Measurements from ENCODE around the gene RERE. TPM values are rescaled to one million over a fixed set of nuclear protein-coding genes. Genes with fewer than 3 reads are reported as not detected.
A peak's percentile ranks its signal among the peaks of the same experiment; 100 is the strongest.

Gene RERE
- total and polyA plus RNA-seq, 2 experiments from 2014 or later: 39.8 to 62.8 TPM

- Histone ChIP-seq H3K4me3 (no peak overlapping the region), H4K20me1 (ENCODE audit: insufficient read depth, poor library complexity, severe bottlenecking) (no peaks in the 10 kb centered on the region), H2AFZ (no peak overlapping the region), H3K4me1 (ENCODE audit: insufficient read depth) (no peaks in the 10 kb centered on the region), H3K9me3 (ENCODE audit: low read depth) (no peaks in the 10 kb centered on the region), H3K9me2 (replicated peaks; ENCODE audit: insufficient read depth) (no peaks in the 10 kb centered on the region), H3K4me2 (no peak overlapping the region), H3K36me3 (replicated peaks; ENCODE audit: insufficient read depth, low read depth) (no peaks in the 10 kb centered on the region), H3K79me2 (no peaks in the 10 kb centered on the region), H3K27ac (no peak overlapping the region), H3K27me3 (no peaks in the 10 kb centered on the region)
- DNase-seq (ENCODE audit: low spot score): no peak
- TF ChIP-seq EZH2 (IDR thresholded peaks at IDR 0.05; ENCODE audit: borderline replicate concordance): no peak
- no peak for TF ChIP-seq CTCF (IDR thresholded peaks at IDR 0.05; ENCODE audit: poor library complexity)
- no peak for TF ChIP-seq EZH2phosphoT487 (IDR thresholded peaks at IDR 0.05; ENCODE audit: low read depth, severe bottlenecking, unreplicated experiment)
- WGBS (ENCODE audit: low lambda C conversion rate, missing lambda C conversion rate): 93% methylated on average over 23 of the region's 32 CpGs
Observed at GRCh38 chr1:8324176-8324810, 493.1 kb downstream of the RERE start.

- Histone ChIP-seq H3K4me3 (no peak overlapping the region), H3K36me3 (replicated peaks; ENCODE audit: insufficient read depth, low read depth) (no peaks in the 10 kb centered on the region), H3K9me3 (ENCODE audit: low read depth) (no peaks in the 10 kb centered on the region), H3K79me2 (no peaks in the 10 kb centered on the region), H3K4me2 (no peak overlapping the region), H3K27ac (no peak overlapping the region), H3K9me2 (replicated peaks; ENCODE audit: insufficient read depth) (no peaks in the 10 kb centered on the region), H4K20me1 (ENCODE audit: insufficient read depth, poor library complexity, severe bottlenecking) (no peaks in the 10 kb centered on the region), H3K4me1 (ENCODE audit: insufficient read depth) (no peaks in the 10 kb centered on the region), H2AFZ (no peak overlapping the region), H3K27me3 (no peaks in the 10 kb centered on the region)
- no peak for TF ChIP-seq CTCF (IDR thresholded peaks at IDR 0.05; ENCODE audit: poor library complexity)
- TF ChIP-seq EZH2 (IDR thresholded peaks at IDR 0.05; ENCODE audit: borderline replicate concordance): no peak
- TF ChIP-seq EZH2phosphoT487 (IDR thresholded peaks at IDR 0.05; ENCODE audit: low read depth, severe bottlenecking, unreplicated experiment): no peak
- WGBS (ENCODE audit: low lambda C conversion rate, missing lambda C conversion rate): 80% methylated on average over 11 of the region's 11 CpGs
- DNase-seq (ENCODE audit: low spot score): no peak
Observed at GRCh38 chr1:8323706-8324105, 493.7 kb downstream of the RERE start.

GRCh38 chr1:8321612-8322011 lies 495.8 kb downstream of the RERE start:
- Histone ChIP-seq H3K79me2 (no peaks in the 10 kb centered on the region), H4K20me1 (ENCODE audit: insufficient read depth, poor library complexity, severe bottlenecking) (no peaks in the 10 kb centered on the region)

GRCh38 chr1:8318436-8318835 lies 499.0 kb downstream of the RERE start:
- Histone ChIP-seq H2AFZ (peak overlapping the region; percentile 57), H3K36me3 (replicated peaks; ENCODE audit: insufficient read depth, low read depth) (no peaks in the 10 kb centered on the region), H3K4me1 (ENCODE audit: insufficient read depth) (peaks cover 22% of the 10 kb centered on the region), H4K20me1 (ENCODE audit: insufficient read depth, poor library complexity, severe bottlenecking) (no peaks in the 10 kb centered on the region), H3K4me3 (peak overlapping the region; percentile 45), H3K9me3 (ENCODE audit: low read depth) (no peaks in the 10 kb centered on the region), H3K9me2 (replicated peaks; ENCODE audit: insufficient read depth) (no peaks in the 10 kb centered on the region), H3K79me2 (no peaks in the 10 kb centered on the region), H3K27ac (no peak overlapping the region), H3K4me2 (peak overlapping the region; percentile 98), H3K27me3 (peaks cover 6% of the 10 kb centered on the region)
- DNase-seq (ENCODE audit: low spot score): no peak
- TF ChIP-seq CTCF (IDR thresholded peaks at IDR 0.05; ENCODE audit: poor library complexity) (no peak), EZH2 (IDR thresholded peaks at IDR 0.05; ENCODE audit: borderline replicate concordance) (no peak), EZH2phosphoT487 (IDR thresholded peaks at IDR 0.05; ENCODE audit: low read depth, severe bottlenecking, unreplicated experiment) (no peak)
- WGBS (ENCODE audit: low lambda C conversion rate, missing lambda C conversion rate): 46% methylated on average over 15 of the region's 18 CpGs

More at GRCh38 chr1:8321612-8322011, 495.8 kb downstream of the RERE start:
- Histone ChIP-seq H3K27me3 (peaks cover 6% of the 10 kb centered on the region), H3K4me1 (ENCODE audit: insufficient read depth) (peaks cover 4% of the 10 kb centered on the region), H3K9me2 (replicated peaks; ENCODE audit: insufficient read depth) (no peaks in the 10 kb centered on the region), H3K4me3 (no peak overlapping the region), H2AFZ (no peak overlapping the region), H3K9me3 (ENCODE audit: low read depth) (no peaks in the 10 kb centered on the region), H3K27ac (no peak overlapping the region), H3K4me2 (no peak overlapping the region), H3K36me3 (replicated peaks; ENCODE audit: insufficient read depth, low read depth) (no peaks in the 10 kb centered on the region)
- no peak for DNase-seq (ENCODE audit: low spot score)
- WGBS (ENCODE audit: low lambda C conversion rate, missing lambda C conversion rate): 80% methylated on average over 2 of the region's 3 CpGs
- TF ChIP-seq EZH2phosphoT487 (IDR thresholded peaks at IDR 0.05; ENCODE audit: low read depth, severe bottlenecking, unreplicated experiment) (no peak), EZH2 (IDR thresholded peaks at IDR 0.05; ENCODE audit: borderline replicate concordance) (no peak)

Data from hepatocyte (in vitro differentiated cells).